HEK293T (cell line): ENCODE data around the gene IPO13.

Experiments
- CTCF ChIA-PET: fragments of 350-600 bp; formaldehyde crosslinking; extraction: SDS; loops from one replicate; lab custom pipeline; 2021; ENCODE audit warnings: antibody characterized with exemption, inconsistent platforms; lab: Yijun Ruan, JAX
- POLR2A ChIA-PET: fragments of 350-600 bp; formaldehyde crosslinking; extraction: SDS; loops from one replicate; lab custom pipeline; 2020; ENCODE audit warnings: antibody characterized with exemption, inconsistent platforms; lab: Yijun Ruan, JAX
- DNase-seq: peaks from one replicate; pipeline ENCODE4 v3.0.0; 2012; ENCODE audit warnings: mixed read lengths; ENCODE audit errors: extremely low spot score
- ARNT ChIP-seq: fragments of 450-650 bp; IDR thresholded peaks from 2 replicates; pipeline ENCODE4 v1.6.1; 2017; ENCODE audit warnings: mild to moderate bottlenecking
- BHLHE40 ChIP-seq: fragments of 450-650 bp; IDR thresholded peaks from 2 replicates; pipeline ENCODE4 v1.6.1; 2016; ENCODE audit warnings: mild to moderate bottlenecking, moderate library complexity, borderline replicate concordance
- CTBP1 ChIP-seq: fragments of 450-650 bp; IDR thresholded peaks from 2 replicates; pipeline ENCODE4 v1.6.1; 2016; ENCODE audit warnings: borderline replicate concordance
- ELF4 ChIP-seq: fragments of 450-650 bp; IDR thresholded peaks from 2 replicates; pipeline ENCODE4 v1.6.1; 2017; ENCODE audit warnings: antibody characterized with exemption
- FOXA1 ChIP-seq: fragments of 450-650 bp; IDR thresholded peaks from 2 replicates; pipeline ENCODE4 v1.6.1; 2016; ENCODE audit warnings: mild to moderate bottlenecking
- FOXK2 ChIP-seq: fragments of 450-650 bp; IDR thresholded peaks from 2 replicates; pipeline ENCODE4 v1.6.1; 2016; ENCODE audit warnings: mild to moderate bottlenecking
- FOXM1 ChIP-seq: fragments of 450-650 bp; IDR thresholded peaks from 2 replicates; pipeline ENCODE4 v1.6.1; 2017; ENCODE audit warnings: mild to moderate bottlenecking, borderline replicate concordance
- HDGF ChIP-seq: fragments of 450-650 bp; IDR thresholded peaks from 2 replicates; pipeline ENCODE4 v1.6.1; 2017; ENCODE audit warnings: antibody characterized with exemption, borderline replicate concordance
- L3MBTL2 ChIP-seq: fragments of 450-650 bp; conservative IDR thresholded peaks from 2 replicates; pipeline ENCODE4 v1.6.1; 2016; ENCODE audit warnings: mild to moderate bottlenecking
- LEF1 ChIP-seq: fragments of 450-650 bp; IDR thresholded peaks from 2 replicates; pipeline ENCODE4 v1.6.1; 2017; ENCODE audit warnings: mild to moderate bottlenecking, borderline replicate concordance
- NFRKB ChIP-seq: fragments of 450-650 bp; IDR thresholded peaks from 2 replicates; pipeline ENCODE4 v1.6.1; 2016; ENCODE audit warnings: mild to moderate bottlenecking, moderate library complexity
- PKNOX1 ChIP-seq: fragments of 450-650 bp; IDR thresholded peaks from 2 replicates; pipeline ENCODE4 v1.6.1; 2016
- SP1 ChIP-seq: fragments of 450-650 bp; IDR thresholded peaks from 2 replicates; pipeline ENCODE4 v1.6.1; 2017
- SUZ12 ChIP-seq: fragments of 450-650 bp; IDR thresholded peaks from 2 replicates; pipeline ENCODE4 v1.6.1; 2016; ENCODE audit warnings: mild to moderate bottlenecking
- TARDBP ChIP-seq: fragments of 450-650 bp; IDR thresholded peaks from 2 replicates; pipeline ENCODE4 v1.6.1; 2016
- ZNF384 ChIP-seq: fragments of 450-650 bp; IDR thresholded peaks from 2 replicates; pipeline ENCODE4 v1.6.1; 2016

Gene IPO13

GRCh38 chr1:44013949-44014348 lies 67.2 kb downstream of the IPO13 start:
- ChIA-PET POLR2A (interaction anchor here (1.2 to 1.3 kb wide), 2 partner anchors 18 to 23 kb away, joined by 3 to 4 read pairs; partner anchors contain the start of gene SLC6A9), CTCF (interaction anchor here (0.8 to 1.7 kb wide), 2 partner anchors 19 to 34 kb away, joined by 5 read pairs; no protein-coding TSS in a partner anchor)
- TF ChIP-seq FOXK2 = no peak
- TF ChIP-seq FOXA1 = no peak
- TF ChIP-seq BHLHE40 = no peak
- TF ChIP-seq FOXM1 = no peak
- no peak for TF ChIP-seq LEF1
- TF ChIP-seq CTBP1 = no peak
- no peak for TF ChIP-seq L3MBTL2
- no peak for TF ChIP-seq PKNOX1
- TF ChIP-seq ELF4 = no peak
- TF ChIP-seq HDGF = no peak
- no peak for TF ChIP-seq TARDBP
- no peak for TF ChIP-seq NFRKB
- no peak for TF ChIP-seq ARNT
- no peak for TF ChIP-seq SUZ12
- TF ChIP-seq ZNF384 = no peak
- no peak for TF ChIP-seq SP1
- DNase-seq = no peak

GRCh38 chr1:44014365-44015104 lies 67.8 kb downstream of the IPO13 start:
- CTCF ChIA-PET = interaction anchor here (0.6 to 1.7 kb wide), 3 partner anchors 9 to 54 kb away, joined by 3 to 8 read pairs (median 5); no protein-coding TSS in a partner anchor
- no peak for DNase-seq
- TF ChIP-seq FOXM1 (no peak), PKNOX1 (no peak), FOXK2 (no peak), BHLHE40 (no peak), TARDBP (no peak), NFRKB (no peak), HDGF (no peak), ELF4 (no peak), ARNT (no peak), SP1 (no peak), L3MBTL2 (no peak), SUZ12 (no peak), CTBP1 (no peak), LEF1 (no peak), FOXA1 (no peak), ZNF384 (no peak)
- POLR2A ChIA-PET = interaction anchor here (0.7 to 1.3 kb wide), 3 partner anchors 8 to 22 kb away, joined by 3 to 4 read pairs (median 3); partner anchors contain the start of gene SLC6A9

GRCh38 chr1:44015206-44015605 lies 68.5 kb downstream of the IPO13 start:
- TF ChIP-seq BHLHE40 (no peak), PKNOX1 (no peak), FOXA1 (no peak), HDGF (no peak), ARNT (no peak), FOXK2 (no peak), ELF4 (no peak), FOXM1 (no peak), CTBP1 (no peak), SUZ12 (no peak), ZNF384 (no peak), SP1 (no peak), L3MBTL2 (no peak), TARDBP (no peak), NFRKB (no peak), LEF1 (no peak)
- ChIA-PET POLR2A (interaction anchor here (0.7 to 1.3 kb wide), 2 partner anchors 9 to 21 kb away, joined by 3 read pairs; no protein-coding TSS in a partner anchor), CTCF (interaction anchor here (1.7 kb wide), 2 partner anchors 10 to 20 kb away, joined by 5 to 8 read pairs; no protein-coding TSS in a partner anchor)
- DNase-seq = no peak

GRCh38 chr1:44016041-44016889 lies 69.5 kb downstream of the IPO13 start:
- POLR2A ChIA-PET = interaction anchor here (0.7 to 0.9 kb wide), 2 partner anchors 14 to 43 kb away, joined by 3 read pairs; no protein-coding TSS in a partner anchor

More at GRCh38 chr1:44016041-44016889, 69.5 kb downstream of the IPO13 start:
- CTCF ChIA-PET = interaction anchor here (0.6 to 2.8 kb wide), 3 partner anchors 10 to 27 kb away, joined by 3 to 8 read pairs (median 7); no protein-coding TSS in a partner anchor
- DNase-seq = no peak
- no peak for TF ChIP-seq BHLHE40
- no peak for TF ChIP-seq ZNF384
- TF ChIP-seq NFRKB = no peak
- no peak for TF ChIP-seq ELF4
- TF ChIP-seq CTBP1 = no peak
